Stimulated activated naive B cell treated with anti-CD40 and anti-IgM and Interleukin-4, amounts not matched to agents 10 μg/mL and 1 μg/mL and 100 μg/mL, for 72 hours (primary cell): ENCODE results near the gene RHBDL2.
A peak's percentile ranks its signal among the peaks of the same experiment; 100 is the strongest.
"Not testable (repeated sequence)": the region's sequence is repeated elsewhere in the genome, so short reads cannot be mapped to it uniquely, and the experiment has no call there.

Source experiments
- ATAC-seq, 2 donors: fragments of 150-1000 bp; cut with Tn5 transposase; replicated peaks; 2 replicates each; pipeline ENCODE4 v1.10.0; 2021; ENCODE audit warnings: moderate library complexity in 1 of 2
- DNase-seq: peaks from one replicate; pipeline ENCODE4 v3.0.0; 2021
- H3K27ac Mint-ChIP-seq: one replicate; pipeline ENCODE4 v1.8.0; 2022; ENCODE audit warnings: mild to moderate bottlenecking, mixed read lengths
- H3K27me3 Mint-ChIP-seq, 2 donors: one replicate each; pipeline ENCODE4 v1.8.0; 2022; ENCODE audit warnings: mixed read lengths in 2 of 2
- H3K36me3 Mint-ChIP-seq, 2 donors: one replicate each; pipeline ENCODE4 v1.8.0; 2022; ENCODE audit warnings: mixed read lengths in 2 of 2, mild to moderate bottlenecking in 1 of 2
- H3K4me1 Mint-ChIP-seq, 2 donors: one replicate each; pipeline ENCODE4 v1.8.0; 2022; ENCODE audit warnings: mixed read lengths in 2 of 2, mild to moderate bottlenecking in 1 of 2
- H3K4me3 Mint-ChIP-seq, 2 donors: one replicate each; pipeline ENCODE4 v1.8.0; 2022; ENCODE audit warnings: mild to moderate bottlenecking in 2 of 2, mixed read lengths in 2 of 2, moderate library complexity in 1 of 2
- H3K9me3 Mint-ChIP-seq, 2 donors: one replicate each; pipeline ENCODE4 v1.8.0; 2022; ENCODE audit warnings: mixed read lengths in 2 of 2, mild to moderate bottlenecking in 1 of 2

RHBDL2 gene

GRCh38 chr1:38941527-38942019, at the start of gene RHBDL2:
TSS of gene RHBDL2 (minus strand) at chr1:38941830. CDS start at chr1:38919212, 22,618 bp downstream.
- no peaks in the 10 kb centered on the region for H3K9me3 Mint-ChIP-seq
- H3K27me3 Mint-ChIP-seq = peaks cover 11 to 21% of the 10 kb centered on the region in 2 donors
- no peak within 1 kb of the TSS for H3K4me3 Mint-ChIP-seq
- H3K4me1 Mint-ChIP-seq = no peaks in the 10 kb centered on the region
- peaks cover 0 to 2% of the 10 kb centered on the region in 2 donors for H3K36me3 Mint-ChIP-seq
- no peak for DNase-seq
- ATAC-seq = no peak
- H3K27ac Mint-ChIP-seq = no peak within 1 kb of the TSS

DNA sequence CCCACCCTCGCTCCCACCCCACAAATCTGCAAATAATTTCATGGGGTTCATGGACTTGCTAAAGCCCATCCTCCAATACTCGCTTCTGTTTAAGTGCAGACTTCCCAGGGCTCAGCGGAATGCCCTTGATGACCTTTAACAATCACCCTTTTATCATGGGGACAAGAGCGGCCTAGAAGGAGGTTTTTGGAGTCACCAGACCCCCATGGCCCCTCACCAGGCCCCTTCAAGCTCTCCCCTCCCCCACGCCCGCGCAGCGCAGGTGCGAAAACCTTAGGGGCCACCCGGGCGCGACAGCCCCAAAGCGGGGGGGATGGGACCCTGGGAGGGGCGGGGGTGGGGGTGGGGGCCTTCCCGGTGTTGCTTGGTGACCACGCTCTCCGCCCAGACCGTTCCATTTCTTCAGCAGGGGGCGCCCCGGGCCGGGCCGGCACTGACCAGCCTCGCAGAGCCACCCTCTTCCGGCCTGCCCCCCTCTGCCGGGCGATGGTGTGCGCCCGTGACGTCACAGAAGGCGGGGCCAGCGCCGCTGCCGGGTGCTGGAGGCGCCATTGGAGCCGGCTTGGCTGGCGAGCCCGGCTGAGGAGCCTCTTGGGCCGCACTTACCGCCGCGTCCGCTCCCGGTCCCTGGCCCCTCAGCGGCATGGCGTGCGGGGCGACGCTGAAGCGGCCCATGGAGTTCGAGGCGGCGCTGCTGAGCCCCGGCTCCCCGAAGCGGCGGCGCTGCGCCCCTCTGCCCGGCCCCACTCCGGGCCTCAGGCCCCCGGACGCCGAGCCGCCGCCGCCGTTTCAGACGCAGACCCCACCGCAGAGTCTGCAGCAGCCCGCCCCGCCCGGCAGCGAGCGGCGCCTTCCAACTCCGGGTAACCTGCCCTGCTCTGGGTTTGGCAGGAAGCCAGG, 49.4 kb upstream of the RHBDL2 start, which contains the start of gene AKIRIN1:
TSS of gene AKIRIN1 (plus strand) at position 539 of the 900 bp plus-strand sequence. CDS start at position 644, 105 bp downstream.
- Mint-ChIP-seq H3K4me3 (peak within 1 kb of the TSS; percentile 88 to 90), H3K27ac (peak within 1 kb of the TSS; percentile 97), H3K36me3 (peaks cover 18 to 28% of the 10 kb centered on the region in 2 donors), H3K9me3 (no peaks in the 10 kb centered on the region), H3K27me3 (peaks cover 0 to 3% of the 10 kb centered on the region in 2 donors), H3K4me1 (peaks cover 16 to 35% of the 10 kb centered on the region in 2 donors)
- peak; percentile 99 for DNase-seq
- ATAC-seq = peak; percentile 94 to 97

DNA sequence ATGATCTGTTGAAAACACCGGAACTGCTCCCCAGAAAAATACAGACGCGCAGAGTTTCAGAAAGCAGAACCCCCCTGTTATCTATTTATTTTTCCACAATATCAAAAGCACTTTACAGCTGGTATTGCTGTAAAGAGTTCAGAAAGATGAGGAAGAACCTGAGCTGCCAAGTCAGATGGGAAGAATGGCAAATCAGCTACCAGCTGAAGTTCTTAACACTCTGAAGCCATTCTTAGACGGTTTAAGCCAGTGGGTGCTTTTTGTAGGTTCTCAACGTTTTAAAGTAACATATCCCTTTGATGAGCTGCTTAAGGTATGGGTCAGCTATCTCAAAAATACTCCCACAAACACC, 48.7 kb upstream of the RHBDL2 start:
- DNase-seq (no peak), ATAC-seq (peak; percentile 6 to 17)
- peaks cover 0 to 3% of the 10 kb centered on the region in 2 donors for H3K27me3 Mint-ChIP-seq
- peaks cover 16 to 29% of the 10 kb centered on the region in 2 donors for H3K4me1 Mint-ChIP-seq
- peak overlapping the region; percentile 88 to 90 for H3K4me3 Mint-ChIP-seq
- H3K9me3 Mint-ChIP-seq = no peaks in the 10 kb centered on the region
- H3K27ac Mint-ChIP-seq = peak overlapping the region; percentile 97
- H3K36me3 Mint-ChIP-seq = peaks cover 14 to 25% of the 10 kb centered on the region in 2 donors

DNA sequence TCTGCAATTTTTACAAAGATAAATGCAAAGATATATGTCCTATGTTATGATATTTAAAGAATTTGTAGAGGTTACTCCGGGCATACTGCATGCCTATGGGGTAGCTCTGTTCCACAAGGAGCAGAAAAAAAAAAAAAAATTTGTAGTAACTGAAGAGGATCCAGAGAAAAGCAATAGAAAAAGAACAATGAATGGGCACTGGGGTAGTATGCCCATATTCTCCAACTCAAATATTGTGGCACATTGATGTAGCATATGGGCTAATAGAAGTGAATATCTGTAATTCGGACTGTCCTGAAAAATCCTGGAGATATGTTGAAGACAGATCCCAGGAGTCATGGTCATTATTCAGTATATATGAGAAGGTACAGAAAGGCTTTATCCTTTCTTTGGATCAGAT, 48.3 kb upstream of the RHBDL2 start:
- no peaks in the 10 kb centered on the region for H3K9me3 Mint-ChIP-seq
- H3K36me3 Mint-ChIP-seq = peaks cover 14 to 21% of the 10 kb centered on the region in 2 donors
- ATAC-seq = no peak
- H3K27ac Mint-ChIP-seq = peak overlapping the region; percentile 97
- H3K27me3 Mint-ChIP-seq = peaks cover 0 to 3% of the 10 kb centered on the region in 2 donors
- no peak for DNase-seq
- H3K4me1 Mint-ChIP-seq = peaks cover 13 to 25% of the 10 kb centered on the region in 2 donors
- peak overlapping the region in 1 of 2 donors; percentile 90 for H3K4me3 Mint-ChIP-seq

- not testable (repeated sequence) for H3K27ac Mint-ChIP-seq, H3K4me3 Mint-ChIP-seq, ATAC-seq, DNase-seq, H3K4me1 Mint-ChIP-seq, H3K27me3 Mint-ChIP-seq, H3K9me3 Mint-ChIP-seq, H3K36me3 Mint-ChIP-seq
Observed at GRCh38 chr1:38979380-38979779, 37.8 kb upstream of the RHBDL2 start.

GRCh38 chr1:38978245-38978542, 36.6 kb upstream of the RHBDL2 start:
- not testable (repeated sequence) for DNase-seq, H3K4me1 Mint-ChIP-seq, H3K27me3 Mint-ChIP-seq, H3K9me3 Mint-ChIP-seq, H3K27ac Mint-ChIP-seq, H3K4me3 Mint-ChIP-seq, ATAC-seq, H3K36me3 Mint-ChIP-seq

GRCh38 chr1:38977399-38978244, 36.0 kb upstream of the RHBDL2 start:
- not testable (repeated sequence) for H3K27ac Mint-ChIP-seq, H3K9me3 Mint-ChIP-seq, H3K4me1 Mint-ChIP-seq, ATAC-seq, H3K4me3 Mint-ChIP-seq, DNase-seq, H3K27me3 Mint-ChIP-seq, H3K36me3 Mint-ChIP-seq

GRCh38 chr1:38973659-38974437, 32.2 kb upstream of the RHBDL2 start:
- Mint-ChIP-seq H3K27ac (peak overlapping the region; percentile 37), H3K4me1 (no peaks in the 10 kb centered on the region), H3K36me3 (no peaks in the 10 kb centered on the region), H3K9me3 (peaks cover 3 to 7% of the 10 kb centered on the region in 2 donors), H3K4me3 (no peak overlapping the region), H3K27me3 (no peaks in the 10 kb centered on the region)
- DNase-seq (no peak), ATAC-seq (no peak)

GRCh38 chr1:38973145-38973544, 31.5 kb upstream of the RHBDL2 start:
- not testable (repeated sequence) for DNase-seq, H3K27me3 Mint-ChIP-seq, H3K4me1 Mint-ChIP-seq, H3K4me3 Mint-ChIP-seq, ATAC-seq, H3K9me3 Mint-ChIP-seq, H3K36me3 Mint-ChIP-seq, H3K27ac Mint-ChIP-seq

- ATAC-seq (peak in 1 of 2 donors; percentile 61), DNase-seq (no peak)
- no peaks in the 10 kb centered on the region for H3K9me3 Mint-ChIP-seq
- no peak overlapping the region for H3K4me3 Mint-ChIP-seq
- no peaks in the 10 kb centered on the region for H3K4me1 Mint-ChIP-seq
- peaks cover 0 to 14% of the 10 kb centered on the region in 2 donors for H3K27me3 Mint-ChIP-seq
- H3K27ac Mint-ChIP-seq = no peak overlapping the region
- no peaks in the 10 kb centered on the region for H3K36me3 Mint-ChIP-seq
Observed at GRCh38 chr1:38964140-38964548, 22.5 kb upstream of the RHBDL2 start.

GRCh38 chr1:38962560-38962959, 20.9 kb upstream of the RHBDL2 start:
- Mint-ChIP-seq H3K36me3 (no peaks in the 10 kb centered on the region), H3K9me3 (no peaks in the 10 kb centered on the region), H3K4me1 (no peaks in the 10 kb centered on the region), H3K27ac (no peak overlapping the region), H3K4me3 (no peak overlapping the region), H3K27me3 (peaks cover 0 to 16% of the 10 kb centered on the region in 2 donors)
- ATAC-seq (no peak), DNase-seq (no peak)

DNA sequence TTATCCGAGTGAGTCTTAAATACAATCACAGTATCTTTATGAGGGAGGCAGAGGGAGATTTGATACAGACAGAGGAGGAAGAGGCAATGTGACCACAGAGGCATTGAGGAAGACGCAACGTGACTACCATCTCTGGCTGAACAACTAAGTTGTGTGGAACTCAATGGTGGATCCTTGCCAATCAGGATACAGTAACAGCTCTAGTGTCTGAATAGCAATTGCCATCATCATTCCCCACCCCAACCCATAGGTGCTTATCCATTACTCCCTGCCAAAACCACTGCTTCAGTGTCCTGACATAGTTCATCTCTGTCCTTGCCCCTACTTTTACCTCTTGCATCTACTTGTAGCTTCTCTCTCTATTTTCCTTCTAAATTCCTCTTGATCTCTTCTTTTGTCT, 20.5 kb upstream of the RHBDL2 start:
- ATAC-seq = no peak
- Mint-ChIP-seq H3K9me3 (no peaks in the 10 kb centered on the region), H3K36me3 (no peaks in the 10 kb centered on the region), H3K27me3 (peaks cover 0 to 16% of the 10 kb centered on the region in 2 donors), H3K4me3 (no peak overlapping the region), H3K27ac (no peak overlapping the region), H3K4me1 (no peaks in the 10 kb centered on the region)
- DNase-seq = no peak

- no peak overlapping the region for H3K4me3 Mint-ChIP-seq
- no peaks in the 10 kb centered on the region for H3K36me3 Mint-ChIP-seq
- no peak overlapping the region for H3K27ac Mint-ChIP-seq
- no peaks in the 10 kb centered on the region for H3K9me3 Mint-ChIP-seq
- peaks cover 0 to 16% of the 10 kb centered on the region in 2 donors for H3K27me3 Mint-ChIP-seq
- ATAC-seq (no peak), DNase-seq (no peak)
- H3K4me1 Mint-ChIP-seq = no peaks in the 10 kb centered on the region
Observed at GRCh38 chr1:38958967-38959366, 17.3 kb upstream of the RHBDL2 start.

DNA sequence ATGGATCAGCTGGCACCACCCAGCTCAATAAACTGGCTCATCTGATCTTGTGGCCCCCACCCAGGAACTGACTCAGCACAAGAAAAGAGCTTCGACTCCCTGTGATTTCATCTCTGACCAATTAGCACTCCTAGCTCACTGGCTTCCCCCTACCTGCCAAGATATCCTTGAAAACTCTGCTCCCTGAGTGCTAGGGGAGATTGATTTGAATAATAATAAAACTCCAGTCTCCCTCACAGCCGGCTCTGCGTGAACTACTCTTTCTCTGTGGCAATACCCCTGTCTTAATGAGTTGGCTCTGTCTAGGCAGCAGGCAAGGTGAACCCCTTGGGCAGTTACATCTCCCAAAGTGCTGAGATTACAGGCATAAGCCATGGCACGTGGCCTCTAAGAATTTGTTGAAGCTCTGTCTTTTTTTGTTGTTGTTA, 11.8 kb upstream of the RHBDL2 start:
- Mint-ChIP-seq H3K36me3 (no peaks in the 10 kb centered on the region), H3K27me3 (peaks cover 0 to 8% of the 10 kb centered on the region in 2 donors), H3K4me3 (no peak overlapping the region), H3K9me3 (no peaks in the 10 kb centered on the region), H3K27ac (peak overlapping the region; percentile 38), H3K4me1 (peaks cover 4 to 8% of the 10 kb centered on the region in 2 donors)
- DNase-seq = no peak
- ATAC-seq = no peak
